22Rv1 (cell line): ENCODE measurements around the gene ABCA2.

ENCODE experiments used
- H3K27ac ChIP-seq: fragments of 450-650 bp; 2 replicates; pipeline ENCODE4 v1.5.1; 2017
- ZFX ChIP-seq: fragments of 450-650 bp; IDR thresholded peaks from 2 replicates; pipeline ENCODE4 v1.6.1; 2017; ENCODE audit warnings: antibody characterized with exemption, borderline replicate concordance
- TF ChIP-seq, protein P1 (sequence below): fragments of 450-650 bp; IDR thresholded peaks from 2 replicates; pipeline ENCODE4 v1.5.1; 2017; ENCODE audit warnings: mild to moderate bottlenecking

Gene ABCA2

DNA sequence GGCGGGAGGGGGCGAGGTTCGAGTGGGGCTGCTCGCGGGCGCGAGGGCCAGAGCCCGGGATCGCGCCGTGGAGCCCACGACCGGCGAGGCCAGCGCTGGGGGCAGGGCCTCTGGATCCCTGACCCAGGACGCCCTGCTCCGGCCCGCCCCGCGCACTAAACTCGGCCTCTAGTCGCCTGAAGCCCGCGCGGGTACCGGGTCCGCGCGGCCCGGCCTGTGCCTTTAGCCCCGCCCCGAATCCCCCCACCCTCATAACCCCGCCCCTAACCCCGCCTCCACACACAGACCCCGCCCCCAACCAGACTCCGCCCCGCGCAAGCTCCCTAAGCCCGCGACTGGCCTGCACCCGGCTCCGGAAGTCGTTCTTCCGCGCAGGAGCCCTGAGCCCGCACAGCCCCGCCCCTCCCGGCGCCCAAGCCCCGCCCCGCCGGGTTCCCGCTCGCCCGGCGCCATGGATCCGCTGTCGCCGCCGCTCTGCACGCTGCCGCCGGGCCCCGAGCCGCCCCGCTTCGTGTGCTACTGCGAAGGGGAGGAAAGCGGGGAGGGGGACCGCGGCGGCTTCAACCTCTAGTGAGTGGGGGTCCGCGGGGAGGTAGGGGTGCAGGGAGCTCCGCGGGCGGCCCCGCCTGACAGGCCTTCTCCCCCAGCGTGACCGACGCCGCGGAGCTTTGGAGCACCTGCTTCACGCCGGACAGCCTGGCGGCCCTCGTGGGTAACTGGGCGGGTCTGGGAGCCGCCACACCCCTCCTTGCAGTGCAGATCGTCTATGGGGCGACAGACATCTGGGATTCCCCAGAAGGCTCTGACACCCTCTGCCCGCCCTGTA lies 35.8 kb downstream of the ABCA2 start, which contains the start of gene PAXX:
TSS of gene PAXX (plus strand) at position 430 of the 826 bp plus-strand sequence. CDS start at position 452, 22 bp downstream.
- peak within 1 kb of the TSS; percentile 90 for H3K27ac ChIP-seq
- TF ChIP-seq, protein P1, sequence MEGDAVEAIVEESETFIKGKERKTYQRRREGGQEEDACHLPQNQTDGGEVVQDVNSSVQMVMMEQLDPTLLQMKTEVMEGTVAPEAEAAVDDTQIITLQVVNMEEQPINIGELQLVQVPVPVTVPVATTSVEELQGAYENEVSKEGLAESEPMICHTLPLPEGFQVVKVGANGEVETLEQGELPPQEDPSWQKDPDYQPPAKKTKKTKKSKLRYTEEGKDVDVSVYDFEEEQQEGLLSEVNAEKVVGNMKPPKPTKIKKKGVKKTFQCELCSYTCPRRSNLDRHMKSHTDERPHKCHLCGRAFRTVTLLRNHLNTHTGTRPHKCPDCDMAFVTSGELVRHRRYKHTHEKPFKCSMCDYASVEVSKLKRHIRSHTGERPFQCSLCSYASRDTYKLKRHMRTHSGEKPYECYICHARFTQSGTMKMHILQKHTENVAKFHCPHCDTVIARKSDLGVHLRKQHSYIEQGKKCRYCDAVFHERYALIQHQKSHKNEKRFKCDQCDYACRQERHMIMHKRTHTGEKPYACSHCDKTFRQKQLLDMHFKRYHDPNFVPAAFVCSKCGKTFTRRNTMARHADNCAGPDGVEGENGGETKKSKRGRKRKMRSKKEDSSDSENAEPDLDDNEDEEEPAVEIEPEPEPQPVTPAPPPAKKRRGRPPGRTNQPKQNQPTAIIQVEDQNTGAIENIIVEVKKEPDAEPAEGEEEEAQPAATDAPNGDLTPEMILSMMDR: no peak
- TF ChIP-seq ZFX: no peak

DNA sequence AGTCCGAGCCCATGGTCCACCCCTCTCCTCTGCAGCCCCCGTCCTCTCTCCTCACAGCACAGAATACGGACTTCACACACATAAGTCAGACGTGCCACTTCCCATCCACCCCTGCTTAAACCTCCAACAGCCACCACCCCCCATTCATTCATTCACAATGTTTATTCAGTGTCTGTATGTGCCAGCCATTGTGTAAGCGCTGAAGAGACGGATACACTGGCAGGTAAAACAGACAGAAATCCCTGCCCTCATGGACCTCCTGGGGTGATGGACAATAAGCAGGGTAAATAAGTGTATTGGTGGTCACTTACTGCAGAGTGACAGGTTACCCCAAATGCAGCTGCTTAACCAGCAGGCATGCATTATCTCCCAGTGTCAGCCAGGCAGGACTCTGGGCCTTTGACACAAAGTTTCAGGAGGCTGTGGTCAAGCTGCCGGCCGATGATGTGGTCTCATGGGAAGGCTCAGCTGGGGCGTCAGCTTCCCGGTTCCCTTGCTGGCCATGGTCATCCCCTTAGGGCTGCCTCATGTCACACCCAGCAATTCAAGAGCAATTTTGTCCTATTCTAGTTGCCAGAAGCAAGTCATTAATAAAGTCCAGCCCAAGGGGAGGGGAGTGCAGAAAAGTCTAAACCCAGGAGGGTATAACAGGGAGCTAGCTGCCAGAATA lies 37.7 kb downstream of the ABCA2 start:
- TF ChIP-seq ZFX: no peak
- TF ChIP-seq, protein P1: no peak

DNA sequence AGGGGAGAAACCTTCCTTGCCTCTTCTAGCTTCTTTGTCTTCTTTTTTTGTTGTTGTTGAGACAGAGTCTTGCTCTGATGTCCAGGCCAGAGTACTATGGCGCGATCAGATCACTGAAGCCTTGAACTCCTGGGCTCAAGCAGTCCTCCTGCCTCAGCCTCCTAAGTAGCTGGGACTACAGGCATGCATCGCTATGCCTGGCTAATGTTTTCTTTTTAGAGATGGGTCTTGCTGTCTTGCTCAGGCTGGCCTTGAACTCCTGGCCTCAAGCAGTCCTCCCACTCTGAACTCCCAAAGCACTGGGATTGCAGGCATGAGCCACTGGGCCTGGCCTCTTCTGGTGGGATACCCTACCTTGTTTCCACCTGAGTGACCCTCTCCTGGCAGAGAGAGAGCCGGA lies 39.2 kb downstream of the ABCA2 start:
- H3K27ac ChIP-seq: no peak overlapping the region
- no peak for TF ChIP-seq ZFX
- TF ChIP-seq, protein P1: no peak

More for the DNA sequence above, 37.7 kb downstream of the ABCA2 start:
- 0 out of 2 replicates have a peak overlapping the region, but pooled peaks have one; percentile 90 for H3K27ac ChIP-seq

DNA sequence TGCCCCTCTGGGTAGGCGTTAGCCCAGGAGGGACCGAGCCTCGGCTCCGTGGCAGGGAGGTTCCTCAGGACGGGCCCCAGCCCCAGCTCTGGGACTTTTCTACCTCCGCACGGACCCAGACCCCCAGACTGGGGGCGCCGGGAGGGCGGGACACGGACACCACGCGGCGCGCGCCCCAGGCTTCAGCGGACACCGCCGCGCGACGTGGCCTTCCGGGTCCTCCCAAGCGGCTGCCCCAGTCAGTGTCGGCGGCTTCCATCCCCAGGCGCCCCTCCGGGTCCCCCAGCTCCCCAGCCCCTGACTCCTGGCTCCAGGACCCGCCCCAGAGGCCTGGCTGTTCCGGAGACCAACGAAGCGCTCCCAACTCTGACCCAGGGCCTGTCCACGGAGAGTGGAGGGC lies 42.2 kb downstream of the ABCA2 start:
- no peak for TF ChIP-seq ZFX
- TF ChIP-seq, protein P1: no peak
- no peak overlapping the region for H3K27ac ChIP-seq

DNA sequence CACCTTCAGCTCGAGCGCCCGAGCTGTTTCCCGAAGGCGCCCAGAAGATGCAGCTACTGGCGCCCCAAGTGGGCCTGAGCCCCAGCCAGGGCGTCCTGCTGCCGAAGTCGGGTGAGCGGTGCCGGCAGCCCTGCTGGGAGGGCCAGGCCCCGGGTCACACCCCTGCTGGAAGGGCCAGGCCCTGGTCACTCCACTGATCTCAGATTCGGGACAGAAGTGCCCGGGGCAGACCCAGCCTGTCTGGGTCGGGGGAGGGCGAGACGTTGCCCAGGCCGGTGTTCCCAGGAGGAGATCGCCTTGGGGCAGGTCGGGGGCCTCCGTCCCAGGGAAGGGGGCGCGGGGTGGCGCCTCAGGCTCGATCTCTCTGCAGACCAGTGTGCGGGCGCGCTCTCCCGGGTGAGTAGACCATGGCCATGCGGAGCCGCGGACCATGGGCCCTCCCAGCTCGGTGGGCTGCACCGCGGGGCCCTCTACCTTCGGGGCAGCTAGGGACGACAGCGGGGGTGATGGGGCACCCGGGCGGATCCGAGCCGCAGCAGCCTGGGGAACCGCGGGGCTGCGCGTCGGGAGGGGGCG lies 42.9 kb downstream of the ABCA2 start:
- no peak for TF ChIP-seq ZFX
- TF ChIP-seq, protein P1: no peak
- H3K27ac ChIP-seq: no peak overlapping the region

DNA sequence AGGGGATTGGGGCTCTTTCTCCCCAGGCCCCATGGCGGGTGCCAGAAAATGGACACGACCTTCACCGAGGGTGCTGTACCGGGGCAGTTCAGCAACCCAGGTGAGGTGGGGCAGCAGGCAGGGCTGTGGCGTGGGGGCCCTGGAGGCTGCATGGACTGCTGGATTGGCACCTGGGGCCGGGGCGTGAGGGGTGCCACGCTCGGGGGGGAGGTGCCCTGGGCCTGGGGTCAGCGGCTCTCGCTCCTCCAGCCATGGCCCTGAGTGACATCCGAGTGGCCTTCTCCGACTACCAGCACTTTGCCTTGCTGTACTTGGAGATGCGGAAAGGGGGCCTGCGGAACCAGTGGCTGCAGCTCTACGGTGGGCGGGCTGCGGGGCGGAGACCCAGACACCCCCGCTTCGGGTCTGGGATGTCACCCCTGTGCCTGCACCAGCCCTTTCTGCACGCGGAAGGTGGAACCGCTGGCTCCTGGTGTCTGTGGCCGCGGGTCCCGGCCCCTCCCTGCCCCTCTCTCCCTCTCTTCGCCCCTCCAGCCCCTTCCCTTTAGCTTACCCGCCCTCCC lies 43.5 kb downstream of the ABCA2 start:
- no peak overlapping the region for H3K27ac ChIP-seq
- TF ChIP-seq, protein P1: no peak
- no peak for TF ChIP-seq ZFX
